Skeletal muscle cell (primary cell): ENCODE results near the gene KNTC1.
"Not testable (repeated sequence)": the region's sequence is repeated elsewhere in the genome, so short reads cannot be mapped to it uniquely, and the experiment has no call there.

Source experiments
- DNase-seq: peaks from one replicate; pipeline ENCODE4 v3.0.0-alpha.2; 2010; ENCODE audit warnings: low read depth
- H3K4me3 ChIP-seq: 2 replicates; pipeline ENCODE4 v1.5.1; 2011; ENCODE audit warnings: low read depth, mild to moderate bottlenecking, control low read depth, low read length, moderate library complexity

Gene KNTC1

GRCh38 chr12:122614839-122615238 lies 87.8 kb downstream of the KNTC1 start:
- no peak for DNase-seq
- H3K4me3 ChIP-seq, result no peak overlapping the region

- no peak overlapping the region for H3K4me3 ChIP-seq
- no peak for DNase-seq
These were observed 88.7 kb downstream of the KNTC1 start for GRCh38 chr12:122615780-122616179.

- no peak overlapping the region for H3K4me3 ChIP-seq
- DNase-seq, result no peak
These were observed 108.4 kb downstream of the KNTC1 start for GRCh38 chr12:122635471-122635870.

GRCh38 chr12:122643207-122643805 lies 116.3 kb downstream of the KNTC1 start:
- peak; percentile 12 for DNase-seq
- no peak overlapping the region for H3K4me3 ChIP-seq

GRCh38 chr12:122646517-122647217 lies 119.6 kb downstream of the KNTC1 start:
- DNase-seq, result peak; percentile 47
- H3K4me3 ChIP-seq, result no peak overlapping the region

GRCh38 chr12:122651520-122652224 lies 124.6 kb downstream of the KNTC1 start:
- no peak for DNase-seq

GRCh38 chr12:122653291-122653690 lies 126.2 kb downstream of the KNTC1 start:
- H3K4me3 ChIP-seq, DNase-seq: not testable (repeated sequence)

More at GRCh38 chr12:122651520-122652224, 124.6 kb downstream of the KNTC1 start:
- H3K4me3 ChIP-seq, result no peak overlapping the region

- H3K4me3 ChIP-seq, result no peak overlapping the region
- no peak for DNase-seq
These were observed 129.2 kb downstream of the KNTC1 start for GRCh38 chr12:122656298-122656697.

GRCh38 chr12:122659579-122659978 lies 132.5 kb downstream of the KNTC1 start:
- no peak for DNase-seq
- no peak overlapping the region for H3K4me3 ChIP-seq

- DNase-seq, result no peak
- no peak overlapping the region for H3K4me3 ChIP-seq
These were observed 134.2 kb downstream of the KNTC1 start for GRCh38 chr12:122661246-122661645.

- DNase-seq, result no peak
These were observed 134.9 kb downstream of the KNTC1 start for GRCh38 chr12:122661938-122662337.

GRCh38 chr12:122665349-122665748 lies 138.3 kb downstream of the KNTC1 start:
- H3K4me3 ChIP-seq, result no peak overlapping the region
- DNase-seq, result no peak

More at GRCh38 chr12:122661938-122662337, 134.9 kb downstream of the KNTC1 start:
- no peak overlapping the region for H3K4me3 ChIP-seq

GRCh38 chr12:122665759-122666158 lies 138.7 kb downstream of the KNTC1 start:
- DNase-seq, result no peak
- H3K4me3 ChIP-seq, result no peak overlapping the region

- DNase-seq, result no peak
- no peak overlapping the region for H3K4me3 ChIP-seq
These were observed 141.2 kb downstream of the KNTC1 start for GRCh38 chr12:122668268-122668667.

GRCh38 chr12:122669397-122670070 lies 142.5 kb downstream of the KNTC1 start:
- no peak overlapping the region for H3K4me3 ChIP-seq
- DNase-seq, result peak; percentile 52

- no peak for DNase-seq
- no peak overlapping the region for H3K4me3 ChIP-seq
These were observed 145.5 kb downstream of the KNTC1 start for GRCh38 chr12:122672515-122672914.
